Activated T-cell treated with anti-CD3 and anti-CD28 coated beads, Interleukin-2, amount 50 U/mL, for 24 hours (primary cell): Measurements from ENCODE around the gene RAB40B.

Experiments used
- DNase-seq: peaks from one replicate; pipeline ENCODE4 v3.0.0-alpha.2; 2020
- H3K27ac Mint-ChIP-seq: 2 replicates; pipeline ENCODE4 v1.8.0; 2020; ENCODE audit warnings: mild to moderate bottlenecking, mixed read lengths
- H3K27me3 Mint-ChIP-seq: 2 replicates; pipeline ENCODE4 v1.8.0; 2020; ENCODE audit warnings: mixed read lengths
- H3K36me3 Mint-ChIP-seq: 2 replicates; pipeline ENCODE4 v1.8.0; 2020; ENCODE audit warnings: low read depth, mixed read lengths
- H3K4me1 Mint-ChIP-seq: 2 replicates; pipeline ENCODE4 v1.8.0; 2020; ENCODE audit warnings: low read depth, mixed read lengths
- H3K4me3 Mint-ChIP-seq: 2 replicates; pipeline ENCODE4 v1.8.0; 2020; ENCODE audit warnings: mild to moderate bottlenecking, moderate library complexity, mixed read lengths
- H3K9me3 Mint-ChIP-seq: 2 replicates; pipeline ENCODE4 v1.8.0; 2020; ENCODE audit warnings: mixed read lengths

Gene RAB40B

DNA sequence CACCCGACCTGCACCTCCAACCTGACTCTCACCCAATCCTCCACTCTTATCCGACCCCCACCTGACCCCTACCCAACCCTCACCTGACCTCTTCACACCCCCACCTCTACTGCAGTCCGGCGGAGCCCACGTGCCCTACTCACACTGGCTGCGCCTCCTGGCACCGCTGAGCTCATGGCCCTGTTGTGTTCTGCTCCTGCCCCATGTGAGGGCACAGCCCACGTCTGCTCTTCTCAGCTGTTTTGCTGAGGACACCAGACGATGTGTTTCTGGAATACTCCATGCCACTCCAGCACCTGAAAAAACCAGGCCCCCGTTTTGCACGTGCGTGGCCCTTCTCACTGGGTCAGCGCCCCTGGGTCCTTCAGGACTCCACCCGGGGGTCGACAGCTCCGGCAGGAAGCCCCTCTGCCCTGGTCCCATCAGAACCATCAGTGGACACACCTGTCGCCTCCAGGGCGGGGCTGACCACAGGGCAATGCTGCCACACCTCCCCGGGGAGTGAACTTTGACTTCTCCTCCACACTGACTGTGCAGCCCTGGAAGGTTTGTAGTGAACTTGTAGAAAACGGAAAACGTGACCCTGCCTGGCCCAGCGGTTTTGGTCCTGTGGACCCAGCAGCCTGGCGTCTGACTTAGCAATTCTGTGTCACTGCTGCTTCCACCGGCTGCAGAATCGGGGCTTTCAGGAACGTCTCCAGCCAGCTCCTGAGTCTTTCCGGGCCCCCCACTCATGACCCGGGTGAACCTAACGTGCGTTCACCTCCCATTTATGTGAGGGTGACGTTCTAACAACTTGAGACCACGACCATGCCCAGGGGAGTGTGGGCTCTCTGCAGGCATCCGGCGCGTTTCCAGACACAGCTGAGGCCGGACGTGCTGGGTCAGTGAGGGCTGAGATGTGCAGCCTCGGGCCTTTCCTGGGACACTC lies 5.7 kb upstream of the RAB40B start:
- H3K4me1 Mint-ChIP-seq, result peaks cover 9% of the 10 kb centered on the region
- H3K9me3 Mint-ChIP-seq, result no peaks in the 10 kb centered on the region
- H3K4me3 Mint-ChIP-seq, result no peak overlapping the region
- H3K36me3 Mint-ChIP-seq, result no peaks in the 10 kb centered on the region
- no peaks in the 10 kb centered on the region for H3K27me3 Mint-ChIP-seq
- DNase-seq, result no peak
- H3K27ac Mint-ChIP-seq, result no peak overlapping the region

DNA sequence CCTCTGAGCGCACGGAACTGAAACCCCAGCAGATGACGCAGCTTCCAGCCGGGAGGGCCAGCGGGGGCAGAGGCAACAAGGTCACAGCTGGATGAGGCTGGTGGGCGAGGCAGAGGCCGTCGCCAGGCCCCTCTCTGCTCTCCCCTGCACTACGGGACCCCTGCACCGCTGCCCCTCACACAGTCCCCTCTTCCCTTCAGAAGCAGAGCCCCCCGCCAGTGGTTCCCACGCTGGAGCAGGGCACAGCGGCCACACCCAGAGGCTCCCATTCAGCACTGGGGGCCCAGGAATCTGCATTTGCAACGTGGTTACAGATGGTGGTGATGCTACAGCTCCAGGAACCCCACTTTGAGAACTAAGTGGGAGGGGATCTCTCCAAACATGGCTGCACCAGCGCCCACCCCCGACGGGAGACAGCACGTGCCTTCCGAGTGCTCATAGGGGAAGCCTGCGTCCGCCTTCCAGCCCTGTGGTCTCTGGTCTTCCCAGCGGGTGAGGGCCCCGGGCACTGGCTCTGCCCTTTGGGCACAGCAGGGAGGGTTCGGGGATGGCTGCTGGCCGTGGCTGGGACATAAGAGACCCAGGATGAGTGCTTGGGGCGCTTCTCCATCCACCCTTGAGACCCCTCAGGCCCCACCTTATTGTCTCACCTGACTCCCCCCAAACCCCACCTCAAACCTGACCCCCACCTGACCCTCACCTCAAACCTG lies 4.7 kb upstream of the RAB40B start:
- Mint-ChIP-seq H3K4me3 (no peak overlapping the region), H3K9me3 (no peaks in the 10 kb centered on the region), H3K36me3 (no peaks in the 10 kb centered on the region), H3K27me3 (no peaks in the 10 kb centered on the region), H3K4me1 (peaks cover 12% of the 10 kb centered on the region), H3K27ac (no peak overlapping the region)
- DNase-seq, result no peak

DNA sequence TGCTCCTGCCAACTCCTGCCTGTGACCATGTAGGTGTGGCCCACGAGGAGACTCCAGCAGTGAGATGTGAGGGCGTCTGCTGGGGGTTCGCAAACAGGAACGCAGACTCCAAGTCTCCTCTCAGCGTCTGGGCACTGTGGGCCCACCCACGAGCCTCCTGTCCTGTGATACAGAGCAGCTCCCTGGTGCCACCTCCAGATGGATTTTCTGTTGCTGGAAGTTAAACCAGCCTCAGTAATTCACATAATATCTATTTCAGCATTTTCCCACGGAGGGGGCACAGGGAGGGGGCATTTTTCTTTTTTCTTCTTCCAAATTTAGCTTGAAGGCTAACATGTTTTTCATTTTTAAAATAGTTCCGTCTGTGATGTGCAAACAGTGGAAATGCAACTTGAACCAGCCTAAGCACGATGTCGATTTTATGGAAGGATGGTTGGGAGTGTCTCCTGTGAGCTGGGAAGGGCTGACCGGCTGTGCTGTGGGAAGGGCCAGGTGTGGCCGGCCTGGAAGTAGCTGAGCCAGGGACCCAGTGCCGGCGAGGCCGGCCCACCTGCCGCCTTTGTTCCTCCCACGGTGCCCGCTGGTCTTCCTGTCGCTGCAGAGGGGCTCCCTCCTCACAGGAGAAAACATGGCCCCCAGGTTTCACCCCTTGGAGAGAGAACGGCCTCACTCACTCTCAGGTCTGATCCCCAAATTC lies 3.9 kb upstream of the RAB40B start:
- peaks cover under 1% of the 10 kb centered on the region for H3K27me3 Mint-ChIP-seq
- no peak overlapping the region for H3K27ac Mint-ChIP-seq
- no peak overlapping the region for H3K4me3 Mint-ChIP-seq
- no peaks in the 10 kb centered on the region for H3K9me3 Mint-ChIP-seq
- no peak for DNase-seq
- H3K36me3 Mint-ChIP-seq, result no peaks in the 10 kb centered on the region
- H3K4me1 Mint-ChIP-seq, result peaks cover 7% of the 10 kb centered on the region

DNA sequence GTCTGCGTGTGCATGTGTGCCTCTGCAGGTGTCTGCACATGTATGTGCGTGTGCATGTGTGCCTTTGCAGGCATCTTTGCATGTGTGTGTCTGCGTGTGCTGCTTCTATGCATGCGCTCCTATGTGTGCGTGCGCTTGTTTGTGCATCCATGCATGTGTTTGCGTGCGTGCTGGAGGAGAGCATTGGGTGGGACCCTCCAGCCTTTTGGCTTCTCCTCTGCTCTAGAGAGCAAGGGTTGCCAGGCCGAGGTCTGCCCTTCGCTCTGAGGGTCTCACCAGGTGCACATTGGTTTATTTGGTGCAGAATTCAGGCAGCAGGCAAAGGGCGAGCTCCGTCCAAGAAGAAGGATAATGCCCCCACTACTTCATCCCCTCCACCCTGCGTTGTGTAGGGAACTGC lies 1.1 kb upstream of the RAB40B start:
- Mint-ChIP-seq H3K9me3 (peaks cover 9% of the 10 kb centered on the region), H3K36me3 (peaks cover 4% of the 10 kb centered on the region), H3K4me3 (peak overlapping the region; percentile 67), H3K4me1 (peaks cover 17% of the 10 kb centered on the region), H3K27me3 (peaks cover 12% of the 10 kb centered on the region), H3K27ac (no peak overlapping the region)
- no peak for DNase-seq

DNA sequence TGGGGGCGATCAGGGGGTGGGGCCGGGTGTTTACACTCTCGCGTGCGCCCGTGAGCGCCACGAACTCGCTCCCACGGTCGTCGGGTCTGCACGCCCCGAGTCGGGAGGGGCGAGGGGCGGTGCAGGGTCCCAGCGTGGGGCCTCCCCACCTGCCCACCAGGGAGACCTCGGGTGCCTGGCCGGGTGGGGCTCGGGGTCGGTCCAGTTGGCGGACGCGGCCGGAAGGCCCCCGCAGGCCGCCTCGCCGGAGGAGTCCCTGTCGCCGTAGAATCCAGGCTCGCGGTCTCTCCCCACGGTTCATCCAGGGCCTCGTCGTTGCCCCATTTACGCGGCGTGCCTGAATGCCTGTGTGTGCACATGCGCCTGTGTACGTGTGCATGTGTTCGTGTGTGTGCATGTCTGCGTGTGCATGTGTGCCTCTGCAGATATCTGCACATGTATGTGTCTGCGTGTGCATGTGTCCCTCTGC lies 510 bp upstream of the RAB40B start:
- Mint-ChIP-seq H3K27ac (no peak overlapping the region), H3K9me3 (peaks cover 13% of the 10 kb centered on the region), H3K27me3 (peaks cover 12% of the 10 kb centered on the region), H3K4me3 (peak overlapping the region; percentile 67), H3K36me3 (peaks cover 6% of the 10 kb centered on the region), H3K4me1 (peaks cover 17% of the 10 kb centered on the region)
- DNase-seq, result no peak

DNA sequence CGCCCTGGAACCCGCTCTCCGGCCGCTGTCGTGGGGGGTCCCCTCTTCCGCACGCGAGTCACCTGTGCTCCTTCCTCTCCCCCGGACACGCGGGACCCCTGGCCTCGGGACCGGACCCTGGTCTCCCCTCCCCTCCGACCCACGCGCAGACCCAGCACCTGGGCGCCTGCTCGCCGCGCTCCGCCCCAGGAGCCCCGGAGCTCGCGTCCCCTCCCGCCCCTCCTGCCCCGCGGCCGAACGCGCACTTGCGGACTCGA lies 762 bp downstream of the RAB40B start:
- DNase-seq, result no peak
- Mint-ChIP-seq H3K9me3 (peaks cover 14% of the 10 kb centered on the region), H3K27me3 (peaks cover 12% of the 10 kb centered on the region), H3K36me3 (peaks cover 7% of the 10 kb centered on the region), H3K27ac (no peak overlapping the region), H3K4me3 (peak overlapping the region; percentile 61), H3K4me1 (peaks cover 17% of the 10 kb centered on the region)

DNA sequence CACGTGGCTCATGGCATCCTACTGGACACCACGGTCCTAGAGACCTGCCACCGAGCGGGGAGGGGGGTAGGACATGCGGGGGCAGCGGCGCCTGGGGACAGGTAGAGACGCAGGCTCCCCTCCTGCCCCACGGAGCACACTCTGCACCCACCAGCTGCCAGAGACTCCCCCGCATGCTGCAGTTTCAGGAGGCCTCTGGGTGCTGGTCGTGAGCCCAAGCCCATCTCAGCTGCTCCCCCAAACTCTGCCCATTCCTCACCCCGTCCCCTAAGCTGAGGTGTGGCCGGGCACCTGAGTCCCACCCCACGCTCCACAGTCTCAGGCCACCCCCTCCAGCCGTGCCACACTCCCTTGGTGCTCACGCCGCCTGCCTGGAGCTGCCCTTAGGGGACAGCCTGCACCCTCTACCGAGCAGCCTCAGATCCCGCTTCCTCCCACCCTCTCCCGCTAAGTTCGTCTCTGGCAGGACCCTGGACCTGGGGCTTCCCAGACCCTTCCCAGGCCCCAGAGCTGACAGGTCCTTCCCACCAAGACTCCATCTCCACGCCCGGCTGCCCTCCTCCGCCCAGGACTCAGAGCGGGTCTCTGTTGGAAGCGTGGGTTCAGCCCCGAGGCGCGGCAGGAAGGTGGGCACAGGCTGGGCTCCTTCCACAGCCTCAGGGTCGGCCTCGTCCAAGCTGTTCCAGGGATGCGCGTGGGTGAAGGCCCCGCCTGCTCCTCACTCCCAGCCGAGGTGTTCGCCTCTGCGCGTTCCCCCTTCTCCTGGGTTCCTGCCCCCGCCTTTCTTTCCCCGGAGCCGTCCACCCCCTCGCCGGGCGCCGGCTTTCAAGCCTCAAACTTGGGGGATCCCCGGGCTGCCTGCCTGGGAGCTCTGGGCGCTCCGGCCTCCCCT lies 1.3 kb downstream of the RAB40B start:
- peaks cover 7% of the 10 kb centered on the region for H3K36me3 Mint-ChIP-seq
- H3K27me3 Mint-ChIP-seq, result peaks cover 12% of the 10 kb centered on the region
- H3K4me3 Mint-ChIP-seq, result peak overlapping the region; percentile 61
- peaks cover 14% of the 10 kb centered on the region for H3K9me3 Mint-ChIP-seq
- no peak overlapping the region for H3K27ac Mint-ChIP-seq
- H3K4me1 Mint-ChIP-seq, result peaks cover 22% of the 10 kb centered on the region
- DNase-seq, result no peak

DNA sequence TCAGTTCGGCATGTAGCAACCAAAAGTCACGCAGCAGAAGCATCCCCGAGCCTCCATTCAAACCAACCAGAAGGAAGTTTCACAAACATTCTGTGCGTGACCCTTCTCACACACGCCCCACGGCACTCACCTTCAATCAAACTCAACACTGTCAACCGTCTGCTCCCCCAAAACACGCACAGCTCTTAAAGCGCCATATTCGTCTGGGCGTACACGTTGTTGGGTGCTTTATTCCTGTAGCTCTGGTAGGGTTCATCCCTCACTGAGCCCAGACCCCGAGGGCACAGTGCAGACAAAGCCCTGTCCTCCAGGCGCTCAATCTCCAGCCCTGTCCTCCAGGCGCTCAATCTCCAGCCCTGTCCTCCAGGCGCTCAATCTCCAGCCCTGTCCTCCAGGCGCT lies 2.2 kb downstream of the RAB40B start:
- H3K4me1 Mint-ChIP-seq, result peaks cover 28% of the 10 kb centered on the region
- no peak overlapping the region for H3K4me3 Mint-ChIP-seq
- no peak overlapping the region for H3K27ac Mint-ChIP-seq
- no peak for DNase-seq
- H3K36me3 Mint-ChIP-seq, result peaks cover 7% of the 10 kb centered on the region
- H3K9me3 Mint-ChIP-seq, result peaks cover 14% of the 10 kb centered on the region
- peaks cover 12% of the 10 kb centered on the region for H3K27me3 Mint-ChIP-seq

DNA sequence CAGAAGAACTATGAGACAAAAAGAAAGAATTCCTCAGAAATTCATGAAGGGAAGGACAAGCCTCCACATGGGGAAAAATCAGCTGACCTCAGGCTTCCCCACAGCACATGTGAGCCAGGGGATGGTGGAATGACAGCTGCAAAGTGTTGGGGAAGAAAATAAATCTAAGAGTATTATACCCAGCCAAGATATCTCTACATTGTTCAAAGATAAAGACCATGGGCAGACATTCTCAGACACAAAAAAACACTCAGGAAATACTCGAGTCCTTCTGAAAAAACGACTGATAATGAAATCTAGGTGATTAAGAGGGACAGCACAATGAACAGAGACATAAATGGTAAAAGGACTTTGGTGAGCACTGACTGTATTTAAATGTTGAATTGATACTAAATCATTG lies 3.9 kb downstream of the RAB40B start:
- peaks cover 12% of the 10 kb centered on the region for H3K27me3 Mint-ChIP-seq
- H3K4me3 Mint-ChIP-seq, result no peak overlapping the region
- H3K36me3 Mint-ChIP-seq, result peaks cover 7% of the 10 kb centered on the region
- no peak for DNase-seq
- H3K9me3 Mint-ChIP-seq, result peaks cover 14% of the 10 kb centered on the region
- H3K27ac Mint-ChIP-seq, result no peak overlapping the region
- peaks cover 31% of the 10 kb centered on the region for H3K4me1 Mint-ChIP-seq

DNA sequence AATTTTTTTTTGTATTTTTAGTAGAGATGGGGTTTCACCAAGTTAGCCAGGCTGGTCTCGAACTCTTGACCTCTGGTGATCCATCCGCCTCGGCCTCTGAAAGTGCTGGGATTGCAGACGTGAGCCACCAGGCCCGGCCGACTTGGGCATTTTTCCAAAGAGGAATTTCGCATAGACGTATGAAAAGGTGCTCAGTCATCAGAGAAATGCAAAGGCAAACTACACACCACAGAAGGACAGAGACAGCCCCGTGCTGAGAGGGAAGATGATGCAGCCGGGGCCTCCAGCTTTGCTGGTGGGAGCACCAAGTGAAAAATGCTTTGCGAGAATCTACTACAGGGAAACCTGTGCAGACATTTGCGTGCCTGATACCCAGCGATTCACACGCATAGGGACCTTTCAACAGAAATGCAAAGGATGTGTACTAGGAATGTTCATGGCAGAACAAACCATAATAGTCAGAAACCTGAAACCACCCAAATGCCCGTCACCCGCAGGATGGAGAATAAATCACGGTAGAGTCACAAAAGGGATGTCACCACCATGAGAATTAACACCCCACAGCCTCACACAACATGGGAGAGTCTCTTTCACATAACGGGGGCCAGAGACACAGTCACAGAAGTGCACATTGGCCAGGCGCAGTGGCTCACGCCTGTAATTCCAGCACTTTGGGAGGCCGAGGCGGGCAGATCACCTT lies 5.2 kb downstream of the RAB40B start:
- no peak overlapping the region for H3K4me3 Mint-ChIP-seq
- H3K4me1 Mint-ChIP-seq, result peaks cover 25% of the 10 kb centered on the region
- peaks cover 12% of the 10 kb centered on the region for H3K27me3 Mint-ChIP-seq
- DNase-seq, result no peak
- H3K27ac Mint-ChIP-seq, result no peak overlapping the region
- H3K9me3 Mint-ChIP-seq, result peaks cover 14% of the 10 kb centered on the region
- H3K36me3 Mint-ChIP-seq, result peaks cover 7% of the 10 kb centered on the region

DNA sequence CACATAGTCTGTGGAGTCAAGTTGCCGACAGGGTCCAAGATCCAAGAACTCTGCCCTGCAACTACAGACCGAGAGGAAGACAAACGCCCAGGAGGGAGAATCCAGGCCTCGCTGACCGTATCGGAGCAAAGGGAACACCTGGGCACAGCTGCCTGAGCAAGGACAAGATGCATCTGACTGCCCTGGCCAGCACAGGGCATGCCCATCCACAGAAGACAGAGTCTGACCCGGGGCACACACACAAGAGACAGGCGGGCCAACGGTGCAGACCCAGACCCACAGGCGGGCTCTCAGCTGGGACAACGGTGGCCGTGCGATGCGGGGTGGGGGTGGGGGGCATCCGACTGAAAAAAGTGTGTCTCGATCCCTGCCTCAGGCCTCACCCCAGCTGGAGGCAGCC lies 6.2 kb downstream of the RAB40B start:
- Mint-ChIP-seq H3K4me1 (peaks cover 22% of the 10 kb centered on the region), H3K9me3 (peaks cover 14% of the 10 kb centered on the region), H3K27me3 (peaks cover 11% of the 10 kb centered on the region), H3K4me3 (no peak overlapping the region), H3K36me3 (peaks cover 7% of the 10 kb centered on the region), H3K27ac (no peak overlapping the region)
- no peak for DNase-seq

DNA sequence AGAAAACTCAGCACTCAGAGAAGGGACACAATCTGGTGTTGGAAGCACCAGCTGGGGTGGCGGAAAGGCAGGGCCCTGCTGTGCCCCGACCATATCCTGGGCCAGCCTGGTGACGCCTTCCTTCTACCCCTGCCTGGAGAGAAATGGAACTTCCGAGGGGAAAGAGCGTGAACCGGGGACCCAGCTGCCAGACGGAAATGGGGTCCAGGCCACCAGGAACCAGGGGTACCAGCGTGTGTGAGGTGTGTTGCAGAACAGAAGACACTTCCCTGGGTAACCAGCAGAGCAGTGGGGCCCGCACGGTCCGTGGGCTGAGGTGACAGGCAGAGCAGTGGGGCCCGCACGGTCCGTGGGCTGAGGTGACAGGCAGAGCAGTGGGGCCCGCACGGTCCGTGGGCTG lies 6.8 kb downstream of the RAB40B start:
- peaks cover 5% of the 10 kb centered on the region for H3K27me3 Mint-ChIP-seq
- peak overlapping the region; percentile 1 for H3K4me3 Mint-ChIP-seq
- peaks cover 7% of the 10 kb centered on the region for H3K36me3 Mint-ChIP-seq
- DNase-seq, result no peak
- H3K4me1 Mint-ChIP-seq, result peaks cover 17% of the 10 kb centered on the region
- H3K9me3 Mint-ChIP-seq, result peaks cover 14% of the 10 kb centered on the region
- H3K27ac Mint-ChIP-seq, result peak overlapping the region; percentile 37

DNA sequence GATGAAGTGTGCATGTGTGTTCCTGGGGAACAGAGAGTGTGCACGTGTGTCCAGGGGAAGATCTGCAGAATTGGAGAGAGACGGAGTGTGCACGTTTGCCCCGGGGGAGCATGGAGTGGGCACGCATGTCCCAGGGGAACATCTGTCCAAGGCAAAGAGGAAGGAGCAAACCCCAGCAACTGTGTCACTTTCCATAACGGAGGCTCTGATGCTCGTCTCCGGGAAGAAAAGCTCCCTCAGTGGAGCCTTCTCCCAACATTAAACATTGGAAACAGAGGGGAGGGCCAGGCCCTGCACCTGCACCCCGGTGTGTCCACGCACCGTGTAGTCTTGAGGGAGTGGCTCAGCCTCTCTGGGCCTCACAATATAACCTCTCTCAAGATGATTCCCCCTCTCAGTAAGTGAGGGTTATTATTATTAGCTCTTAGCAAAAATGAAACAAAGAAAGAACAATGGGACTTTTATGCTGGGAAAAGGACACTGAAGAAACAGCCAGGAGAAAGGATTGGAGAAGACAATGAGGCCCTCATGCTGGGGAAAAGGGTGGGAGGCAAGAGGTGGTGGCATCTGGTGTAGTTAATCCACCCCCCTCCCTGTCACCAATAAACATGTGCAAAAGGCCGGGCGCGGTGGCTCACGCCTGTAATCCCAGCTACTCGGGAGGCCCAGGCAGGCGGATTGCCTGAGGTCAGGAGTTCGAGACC lies 7.6 kb downstream of the RAB40B start:
- peaks cover 14% of the 10 kb centered on the region for H3K4me1 Mint-ChIP-seq
- H3K36me3 Mint-ChIP-seq, result peaks cover 7% of the 10 kb centered on the region
- peaks cover 11% of the 10 kb centered on the region for H3K9me3 Mint-ChIP-seq
- DNase-seq, result no peak
- no peaks in the 10 kb centered on the region for H3K27me3 Mint-ChIP-seq
- no peak overlapping the region for H3K27ac Mint-ChIP-seq
- no peak overlapping the region for H3K4me3 Mint-ChIP-seq
